ENCODE measurements around the gene HIPK1.
"Not testable (repeated sequence)": the region's sequence is repeated elsewhere in the genome, so short reads cannot be mapped to it uniquely, and the experiment has no call there.

HIPK1 gene

DNA sequence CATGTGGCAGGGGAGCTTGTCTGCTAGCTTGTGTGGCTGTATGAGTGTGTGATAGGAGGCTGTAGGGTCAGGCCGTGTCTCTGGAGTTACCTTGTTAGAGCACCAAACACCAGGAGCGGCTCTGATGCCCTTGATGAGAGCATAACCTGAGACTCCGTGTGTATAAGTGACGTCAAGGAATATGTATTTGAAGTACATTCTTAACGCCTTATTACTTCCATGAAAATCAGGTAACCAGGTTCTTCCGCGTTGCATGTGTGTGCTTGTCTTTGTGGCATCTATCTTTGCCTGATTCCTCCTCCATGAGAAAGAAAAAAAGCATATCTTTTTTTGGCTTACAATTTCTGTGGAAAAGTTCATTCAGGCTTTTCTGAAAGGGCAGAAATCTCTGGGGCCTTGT lies 54.7 kb downstream of the HIPK1 start:
- DNase-seq = peak; percentile 19

DNA sequence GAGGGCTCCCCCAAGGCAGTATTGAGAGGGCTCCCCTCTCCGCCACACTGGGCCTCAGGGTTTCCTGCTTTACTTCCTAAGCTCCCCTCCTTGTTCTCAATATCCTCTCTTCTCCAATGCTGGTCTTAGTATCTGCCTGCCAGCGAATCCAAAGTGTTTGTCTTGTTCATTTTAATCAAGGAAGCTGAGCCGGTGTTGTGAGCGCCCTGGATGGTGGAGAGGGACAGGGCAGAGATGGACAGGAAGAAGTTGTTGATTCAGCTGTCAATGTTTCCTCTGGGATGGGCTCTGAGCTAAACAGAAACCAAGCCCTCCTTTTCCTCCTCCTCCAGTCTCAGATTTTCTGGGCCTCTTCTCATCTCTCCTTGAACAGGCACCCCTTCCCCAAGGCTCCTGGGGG lies 55.6 kb downstream of the HIPK1 start:
- DNase-seq = peak; percentile 21

DNA sequence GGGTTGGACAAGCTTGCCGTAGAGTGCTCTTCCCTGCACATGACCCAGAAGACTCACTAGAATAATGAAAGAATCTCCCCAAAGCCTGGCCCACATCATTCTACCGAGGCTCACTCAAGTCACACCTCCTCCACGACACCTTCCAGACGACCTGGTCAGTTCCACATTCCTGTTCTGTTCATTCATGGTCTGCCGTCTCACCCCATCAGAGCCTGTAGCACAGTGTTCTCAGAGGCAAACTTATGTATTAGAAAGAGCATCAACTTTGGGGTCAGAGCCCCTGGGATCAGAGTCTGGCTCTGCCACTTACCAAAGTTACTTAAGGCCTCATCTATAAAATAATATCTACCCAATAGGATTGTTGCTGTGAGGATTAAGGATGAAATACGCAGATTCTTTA lies 57.7 kb downstream of the HIPK1 start:
- DNase-seq = no peak

DNA sequence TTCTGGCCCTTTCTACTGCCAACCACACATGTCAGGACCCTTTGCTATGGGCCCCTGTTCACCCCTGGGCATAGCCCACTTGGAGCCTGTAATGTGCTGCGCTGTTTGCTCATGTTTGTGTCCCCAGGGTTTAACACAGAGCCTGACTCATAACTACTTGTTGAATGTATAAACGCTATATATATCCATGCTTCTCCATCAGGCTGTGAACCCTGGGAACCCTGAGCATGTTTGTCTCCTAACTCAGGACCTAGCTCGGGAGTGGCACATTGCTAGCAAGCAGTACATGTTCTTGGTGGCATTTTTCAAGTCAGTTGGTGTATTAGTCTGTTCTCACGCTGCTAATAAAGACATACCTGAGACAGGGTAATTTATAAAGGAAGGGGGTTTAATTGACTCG lies 58.1 kb downstream of the HIPK1 start:
- no peak for DNase-seq

DNA sequence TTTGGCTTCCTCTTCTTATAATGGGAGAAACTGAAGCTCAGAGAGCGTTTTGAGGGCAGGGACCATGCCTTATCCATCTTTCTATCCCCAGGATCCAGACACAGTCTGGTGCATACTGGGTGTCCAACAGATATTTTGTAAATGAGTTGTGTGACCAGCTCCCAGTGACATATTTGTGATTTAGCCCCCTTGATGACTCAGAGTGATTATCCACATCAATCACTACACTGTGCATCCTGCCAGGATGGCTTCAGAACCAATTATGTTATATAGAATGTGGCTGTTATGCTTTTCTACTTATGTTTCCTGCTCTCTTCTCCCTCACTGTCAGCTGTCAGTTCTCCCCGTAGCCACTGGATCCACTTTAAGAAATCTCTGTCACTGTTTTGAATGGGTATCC lies 61.4 kb downstream of the HIPK1 start:
- no peak for DNase-seq

DNA sequence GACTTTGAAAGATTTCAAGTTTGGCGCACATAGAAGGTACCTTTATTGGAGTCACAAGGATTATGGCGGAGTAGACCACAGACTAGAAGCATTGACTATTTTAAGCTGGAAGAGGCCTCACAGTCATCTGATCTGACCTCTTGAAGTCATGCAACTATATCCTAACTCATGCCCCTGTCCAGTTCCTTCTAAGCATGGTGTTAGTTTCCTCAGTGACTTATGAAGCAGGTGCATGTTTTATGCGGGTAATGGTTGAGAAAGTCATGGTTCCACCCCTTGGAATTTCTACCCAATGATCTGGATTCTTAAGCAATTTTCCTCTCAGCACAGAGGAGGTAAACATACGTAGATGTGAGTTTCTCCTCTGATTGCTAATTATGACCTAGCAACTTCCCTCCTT lies 61.8 kb downstream of the HIPK1 start:
- DNase-seq = no peak

DNA sequence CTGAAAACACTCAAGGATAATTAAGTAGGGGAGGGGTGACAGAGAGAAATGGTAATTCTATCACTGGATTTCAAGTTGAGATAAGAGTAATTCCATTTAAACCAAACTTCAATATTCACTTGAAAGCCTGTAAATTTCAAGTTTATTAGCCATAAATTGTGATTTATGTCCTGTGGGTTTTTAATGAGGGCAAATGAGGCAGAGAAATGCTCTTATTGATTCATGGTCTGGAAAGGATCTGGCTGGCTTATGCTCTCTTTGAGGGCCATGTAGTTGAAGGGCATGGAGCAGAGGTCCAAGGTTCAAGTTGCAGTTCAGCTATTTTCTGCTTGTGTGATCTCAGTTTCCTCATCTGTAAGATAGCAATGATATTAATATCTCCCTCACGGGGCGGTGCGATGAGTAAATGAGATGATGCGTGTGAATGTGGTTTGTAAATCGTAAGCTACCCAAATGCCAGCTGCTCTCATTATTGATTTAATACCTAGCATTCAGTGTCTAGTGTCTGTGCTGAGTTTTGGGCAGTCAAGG lies 62.4 kb downstream of the HIPK1 start:
- DNase-seq = no peak

DNA sequence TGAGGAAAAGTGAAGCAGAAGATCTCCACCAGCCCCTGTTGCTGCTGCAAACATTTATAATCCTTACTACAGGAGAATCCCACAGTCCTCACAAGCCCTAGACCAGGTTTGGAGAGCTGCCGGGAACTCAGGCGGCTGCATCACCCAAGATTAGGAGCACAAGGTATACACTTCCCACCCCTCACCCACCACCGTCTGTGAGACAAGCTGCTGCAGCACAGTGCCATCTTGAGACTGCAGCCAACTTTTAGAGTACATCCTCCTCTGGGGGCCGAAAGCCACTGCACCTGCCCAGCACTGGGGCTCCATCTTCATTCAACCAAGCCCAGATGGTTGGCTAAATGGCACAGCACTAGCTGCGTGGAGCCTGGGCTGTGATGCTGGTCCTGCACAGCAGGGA lies 63.9 kb downstream of the HIPK1 start:
- DNase-seq = no peak

DNA sequence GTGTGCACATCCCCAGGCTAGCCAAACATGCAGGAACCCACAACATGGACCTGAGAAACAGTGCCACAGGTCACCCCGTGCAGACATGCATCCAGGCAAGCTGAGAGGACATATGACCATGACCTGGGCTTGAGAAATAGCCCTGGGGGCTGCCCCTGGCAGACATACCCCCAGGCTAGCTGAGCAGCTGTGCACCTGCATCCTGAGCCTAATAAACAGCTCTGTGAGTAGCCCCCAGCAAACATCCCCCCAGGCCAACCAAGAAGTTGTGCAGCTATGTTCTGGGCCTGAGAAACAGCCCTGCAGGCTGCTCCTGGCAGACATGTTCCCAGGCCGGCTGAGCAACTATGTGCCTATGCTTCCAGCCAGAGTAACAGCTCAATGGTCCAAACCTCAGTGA lies 64.6 kb downstream of the HIPK1 start:
- no peak for DNase-seq

DNA sequence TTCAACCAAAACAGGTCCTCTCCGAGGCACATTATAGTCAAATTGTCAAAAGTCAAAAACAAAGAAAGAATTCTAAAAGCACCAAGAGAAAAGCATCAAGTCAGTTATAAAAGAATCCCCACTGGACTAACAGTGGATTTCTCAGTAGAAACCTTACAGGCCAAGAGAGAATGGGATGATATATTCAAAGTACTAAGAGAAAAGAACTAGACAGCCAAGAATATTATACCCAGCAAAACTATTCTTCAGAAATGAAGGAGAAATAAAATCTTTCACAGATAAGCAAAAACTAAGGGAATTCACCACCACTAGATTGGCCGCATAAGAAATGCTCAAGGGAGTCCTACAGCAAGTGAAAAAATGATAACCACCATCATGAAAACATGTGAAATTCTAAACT lies 66.3 kb downstream of the HIPK1 start:
- no peak for DNase-seq

DNA sequence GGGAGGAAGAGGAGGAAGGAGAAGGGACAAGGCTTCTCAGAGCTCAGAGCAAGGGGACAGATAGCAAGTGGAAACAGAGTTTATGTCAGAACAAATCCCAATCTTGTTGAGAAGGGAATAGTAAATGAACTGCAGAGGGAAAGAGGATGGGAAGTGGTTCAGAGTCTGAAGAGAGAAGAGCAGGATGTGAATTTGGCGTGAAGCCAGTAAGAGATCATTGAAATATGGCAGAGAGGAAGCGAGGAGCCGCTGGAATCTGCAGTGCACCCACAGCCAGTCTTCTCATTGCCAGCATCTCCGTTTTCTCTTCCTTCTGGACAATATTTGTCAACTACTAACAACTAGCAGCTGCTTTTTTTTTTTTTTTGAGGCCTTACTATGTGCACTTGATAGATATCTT lies 69.2 kb downstream of the HIPK1 start:
- peak; percentile 42 for DNase-seq

DNA sequence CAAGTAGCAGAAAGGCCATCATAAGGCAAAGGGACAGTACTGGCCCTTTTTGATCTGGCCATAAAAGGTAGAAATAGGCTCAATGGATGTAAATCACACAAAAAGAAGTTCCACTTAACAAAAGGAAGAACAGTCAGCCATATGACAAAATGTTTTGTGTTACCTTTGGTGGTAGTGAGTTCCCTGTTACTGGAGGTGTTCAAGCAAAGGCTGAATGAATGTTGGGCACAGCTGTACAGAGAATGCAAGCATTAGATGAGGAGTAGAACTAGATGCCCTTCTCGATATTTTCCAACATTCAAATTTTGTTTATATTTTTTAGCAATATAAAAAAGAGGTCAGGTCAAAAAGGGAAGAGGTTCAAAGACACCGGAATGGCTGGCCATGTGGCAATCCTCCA lies 70.1 kb downstream of the HIPK1 start:
- DNase-seq = no peak

DNA sequence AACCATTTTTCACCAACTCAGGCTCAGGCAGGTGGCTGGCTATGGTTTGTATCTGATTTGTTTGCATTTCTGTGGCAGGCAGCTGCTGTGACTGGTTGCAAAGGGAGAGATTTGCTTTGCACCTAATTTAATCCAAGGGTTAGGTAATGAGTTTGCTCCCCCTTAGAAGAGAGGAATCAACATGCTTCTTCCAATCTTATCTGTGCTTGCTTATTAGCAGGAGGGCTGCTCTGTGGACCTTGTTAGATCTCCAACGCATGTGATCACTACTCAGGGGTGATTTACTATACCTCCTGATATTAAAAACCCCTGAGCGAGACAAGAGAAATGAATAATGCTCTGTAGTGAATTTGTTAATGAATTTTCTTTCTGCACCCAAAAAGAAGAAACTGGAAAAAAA lies 70.7 kb downstream of the HIPK1 start:
- no peak for DNase-seq

DNA sequence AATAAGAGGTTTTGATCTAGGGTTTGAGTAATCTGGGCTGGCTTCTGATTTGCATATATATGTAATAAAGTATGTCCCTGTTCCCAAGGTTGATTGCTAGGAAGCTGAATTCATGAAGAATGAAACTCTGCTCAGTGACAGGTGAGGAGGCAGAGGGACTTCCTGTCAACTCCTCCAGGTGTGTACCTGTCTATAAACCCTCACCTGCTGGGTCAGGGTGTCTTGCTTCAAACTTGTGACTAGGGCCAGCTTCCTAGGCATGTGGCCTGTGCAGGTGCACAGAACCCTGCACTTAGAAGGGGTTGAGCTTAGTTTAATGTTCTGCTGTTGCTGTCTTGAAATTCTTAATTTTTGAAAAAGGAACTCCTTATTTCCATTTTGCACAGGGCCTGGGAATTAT lies 71.3 kb downstream of the HIPK1 start:
- DNase-seq = no peak

DNA sequence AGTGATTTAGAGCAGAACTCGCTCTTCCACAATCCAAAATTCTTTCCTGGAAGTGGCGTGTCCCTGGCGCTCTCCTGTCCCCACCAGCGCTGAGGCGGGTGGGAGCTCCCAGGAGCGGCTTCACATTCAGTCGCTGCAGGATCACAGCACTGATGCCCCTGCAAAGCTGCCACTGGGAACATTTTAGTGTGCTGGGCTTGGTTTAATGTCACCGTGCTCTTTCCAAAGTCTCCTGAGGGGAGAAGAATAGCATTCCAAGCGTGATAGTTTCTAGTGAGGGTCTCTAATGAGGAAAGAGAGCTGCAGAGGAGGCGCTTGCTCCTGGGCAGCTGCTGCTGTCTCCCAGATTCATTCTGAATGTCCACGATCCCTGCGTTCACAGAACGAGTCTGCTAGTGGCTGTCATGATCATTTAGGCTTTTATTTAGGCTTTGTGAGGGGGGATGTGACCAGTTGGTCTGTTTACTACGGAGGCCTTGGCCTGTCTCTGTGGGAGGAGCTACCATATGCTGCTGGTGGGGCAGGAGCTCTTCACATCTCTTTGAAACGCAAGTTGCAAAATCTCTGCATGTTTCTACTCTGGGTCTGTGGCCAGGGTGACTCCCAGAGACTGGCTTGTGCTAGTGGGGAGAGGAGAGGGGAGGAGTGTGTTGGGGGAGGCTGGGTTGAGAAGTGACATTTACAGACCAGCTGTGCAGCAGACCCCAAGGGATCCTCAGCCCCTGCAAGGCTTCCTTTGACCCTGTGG lies 73.5 kb downstream of the HIPK1 start:
- peak; percentile 82 for DNase-seq

DNA sequence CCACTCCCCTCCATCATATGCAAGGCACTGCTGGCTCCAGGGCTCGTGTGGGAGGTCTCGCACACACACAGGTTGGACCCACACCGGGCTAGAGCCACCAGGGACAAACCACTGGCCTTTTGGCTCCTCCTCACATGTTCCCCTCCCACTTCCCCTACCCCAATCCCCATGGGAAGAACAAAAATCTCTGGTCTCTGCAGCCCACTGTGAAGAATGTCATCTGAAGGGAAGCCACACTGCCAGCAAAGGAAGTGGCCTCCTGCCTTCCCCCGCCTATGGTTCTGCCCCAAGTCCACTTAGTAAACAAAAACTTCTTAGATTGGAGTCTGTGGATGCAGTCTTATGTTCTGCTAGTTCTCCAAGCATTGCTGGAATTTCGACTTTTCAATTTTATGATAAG lies 74.3 kb downstream of the HIPK1 start:
- DNase-seq = no peak

DNA sequence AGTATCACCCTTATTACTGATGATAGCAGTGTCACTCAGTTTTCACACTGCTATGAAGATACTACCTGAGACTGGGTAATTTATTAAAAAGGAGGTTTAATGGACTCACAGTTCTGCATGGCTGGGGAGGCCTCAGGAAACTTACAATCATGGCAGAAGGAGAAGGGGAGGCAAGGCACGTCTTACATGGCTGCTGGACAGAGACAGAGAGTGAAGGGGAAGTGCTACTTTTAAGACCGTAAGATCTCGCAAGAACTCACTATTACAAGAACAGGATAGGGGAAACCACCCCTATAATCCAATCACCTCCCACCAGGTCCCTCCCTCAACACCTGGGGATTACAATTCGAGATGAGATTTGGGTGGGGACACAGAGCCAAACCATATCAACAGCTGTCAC lies 77.7 kb downstream of the HIPK1 start:
- DNase-seq = not testable (repeated sequence)

DNA sequence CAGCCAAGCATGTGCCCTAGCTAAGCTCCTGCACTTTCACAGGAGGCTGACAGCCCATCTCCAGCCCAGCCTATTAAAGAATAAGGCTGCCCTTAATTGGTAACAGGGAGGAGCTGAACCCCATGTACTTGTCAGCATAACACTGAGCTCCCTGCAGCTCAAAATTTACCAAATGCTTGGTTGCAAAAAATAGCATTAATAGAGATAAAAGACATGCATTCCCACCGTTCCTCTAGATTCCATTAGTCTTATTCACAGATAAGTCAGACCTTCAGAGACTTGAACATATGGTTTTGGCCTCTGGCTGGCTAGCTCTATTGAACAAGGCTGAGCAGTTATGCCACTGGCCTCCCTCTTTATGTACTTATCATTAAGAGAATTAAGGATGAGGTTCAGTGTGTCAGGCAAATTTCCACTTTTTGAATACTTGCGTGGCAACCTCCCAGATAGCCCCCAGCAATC lies 79.4 kb downstream of the HIPK1 start:
- no peak for DNase-seq

DNA sequence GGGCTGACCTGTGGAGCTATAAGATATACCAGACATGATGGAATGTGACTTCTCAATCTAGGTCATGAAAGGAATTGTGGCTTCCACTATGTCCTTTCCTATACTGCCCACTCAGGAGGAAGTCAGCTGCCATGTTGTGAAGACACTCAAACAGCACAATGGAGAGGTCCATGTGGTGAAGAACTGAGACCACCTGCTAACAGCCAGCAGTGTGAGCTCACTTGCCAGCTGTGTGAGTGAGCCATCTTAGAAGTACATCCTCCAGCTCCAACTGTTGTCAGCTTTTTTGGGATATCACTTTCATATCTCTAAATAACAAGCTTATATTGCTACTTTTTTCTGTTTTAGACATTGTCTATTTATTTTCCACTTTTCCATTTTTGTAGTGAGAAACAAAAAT lies 79.9 kb downstream of the HIPK1 start:
- peak; percentile 50 for DNase-seq

DNA sequence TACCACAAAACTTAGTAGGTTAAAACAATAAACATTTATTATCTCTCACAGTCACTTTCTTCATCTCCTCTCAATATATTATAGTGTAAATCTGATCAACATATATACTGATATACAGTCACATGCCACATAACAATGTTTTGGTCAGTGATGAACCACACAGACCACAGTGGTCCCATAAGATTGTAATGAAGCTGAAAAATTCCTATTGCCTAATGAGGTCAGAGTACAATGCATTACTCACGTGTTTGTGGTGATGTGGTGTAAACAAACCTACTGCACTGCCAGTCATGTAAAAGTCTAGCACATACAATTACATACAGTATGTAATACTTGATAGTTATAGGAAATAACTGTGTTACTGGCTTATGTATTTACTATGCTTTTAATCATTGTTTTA lies 80.3 kb downstream of the HIPK1 start:
- DNase-seq = peak; percentile 41

DNA sequence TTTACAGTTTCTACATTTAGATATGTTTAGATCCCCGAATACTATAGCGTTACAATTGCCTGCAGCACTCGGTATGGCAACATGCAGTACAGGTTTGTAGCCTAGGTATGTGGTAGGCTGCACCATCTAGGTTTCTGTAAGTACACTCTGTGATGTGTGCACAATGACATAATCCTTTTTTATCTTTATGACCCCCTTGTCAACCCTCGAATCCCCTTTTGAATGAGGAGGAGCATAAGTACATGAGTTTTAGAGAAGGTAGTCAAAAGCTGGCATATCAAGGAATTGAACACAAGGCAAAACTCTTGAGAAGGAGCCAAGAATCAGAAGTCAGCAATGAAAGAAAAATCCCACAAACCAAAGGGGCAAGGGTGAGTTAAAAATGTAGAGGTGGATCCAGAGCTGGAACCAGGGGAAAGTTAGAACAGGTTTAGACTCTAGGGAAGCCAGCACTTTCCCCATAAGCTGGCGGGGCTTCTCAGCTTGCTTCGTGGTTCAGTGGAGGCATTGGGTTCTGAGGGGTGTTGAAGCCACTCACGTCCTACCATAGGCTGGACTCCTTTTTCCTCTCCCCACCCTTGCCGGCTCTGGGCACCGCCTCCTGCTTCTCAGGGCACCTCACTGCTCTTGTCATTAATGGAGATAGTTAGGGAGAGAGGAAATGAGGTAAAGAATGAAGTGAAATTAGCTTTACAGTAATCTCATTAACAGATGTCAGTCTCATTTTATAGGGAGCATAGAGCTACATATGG lies 81.5 kb downstream of the HIPK1 start:
- DNase-seq = no peak

DNA sequence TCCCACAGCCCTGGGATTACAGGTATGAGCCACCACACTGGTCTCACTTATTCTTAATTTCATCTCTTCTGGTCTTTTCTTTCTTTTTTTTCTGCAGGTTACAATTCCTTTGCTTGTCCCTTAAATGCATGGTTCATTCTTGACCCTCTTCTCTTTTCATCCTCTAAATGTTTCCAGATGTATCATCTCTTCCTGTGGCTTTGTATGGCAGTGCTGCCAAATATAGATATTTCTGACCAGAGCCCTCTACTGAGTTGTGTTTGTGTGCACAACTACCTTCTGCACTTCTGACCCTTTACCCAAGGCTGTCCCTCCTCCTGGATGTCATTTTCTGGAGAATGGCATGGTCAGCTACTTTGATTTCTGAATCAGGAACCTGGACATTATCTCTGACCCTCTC lies 82.7 kb downstream of the HIPK1 start:
- no peak for DNase-seq

DNA sequence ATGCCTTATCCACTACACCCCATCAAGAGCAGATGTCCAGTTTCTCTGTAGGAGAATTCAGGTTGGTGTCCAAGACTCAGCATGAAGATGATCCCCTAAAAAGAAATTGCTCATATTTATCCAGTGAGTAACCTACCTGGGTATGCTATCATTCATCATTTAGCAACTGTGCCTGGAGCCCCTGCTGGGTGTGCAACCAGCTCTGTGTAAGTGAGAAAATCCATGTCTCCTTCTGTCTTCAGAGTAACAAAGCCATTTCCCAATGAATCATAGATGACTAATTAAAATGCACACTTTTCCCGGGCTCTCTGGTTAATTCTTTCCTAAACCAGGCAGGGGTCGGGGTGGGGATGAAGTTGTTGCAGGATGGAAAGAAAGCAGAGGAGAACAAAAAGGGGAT lies 86.0 kb downstream of the HIPK1 start:
- DNase-seq = no peak

DNA sequence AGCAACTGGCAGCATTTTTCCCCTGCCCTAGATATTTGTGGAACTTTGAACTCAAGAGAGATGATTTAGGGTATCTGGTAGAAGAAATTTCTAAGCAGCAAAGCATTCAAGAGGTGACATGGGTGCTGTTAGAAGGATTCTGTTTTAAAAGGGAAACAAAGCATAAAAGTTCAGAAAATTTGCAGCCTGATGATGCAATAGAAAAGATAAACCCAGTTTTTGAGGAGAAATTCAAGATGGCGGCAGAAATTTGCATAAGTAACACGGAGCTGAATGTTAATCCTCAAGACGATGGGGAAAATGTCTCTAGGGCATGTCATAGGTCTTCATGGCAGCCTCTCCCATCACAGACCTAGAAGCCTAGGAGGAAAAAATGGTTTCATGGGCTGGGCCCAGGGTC lies 90.6 kb downstream of the HIPK1 start:
- not testable (repeated sequence) for DNase-seq
